ENCODE measurements around the gene CCDC14.
"Not testable (repeated sequence)": the region's sequence is repeated elsewhere in the genome, so short reads cannot be mapped to it uniquely, and the experiment has no call there.

Gene CCDC14

GRCh38 chr3:123967260-123967659, 6.2 kb upstream of the CCDC14 start:
- DNase-seq (ENCODE audit: low read depth, low spot score), result not testable (repeated sequence)

GRCh38 chr3:123966799-123967198, 5.8 kb upstream of the CCDC14 start:
- not testable (repeated sequence) for DNase-seq (ENCODE audit: low read depth, low spot score)

GRCh38 chr3:123964793-123965192, 3.8 kb upstream of the CCDC14 start:
- not testable (repeated sequence) for DNase-seq (ENCODE audit: low read depth, low spot score)

- no peak for DNase-seq (ENCODE audit: low read depth, low spot score)
Observed at GRCh38 chr3:123961508-123961856, 453 bp upstream of the CCDC14 start.

- DNase-seq (ENCODE audit: low read depth, low spot score), result no peak
Observed at GRCh38 chr3:123953735-123954134, 7.3 kb downstream of the CCDC14 start.

- no peak for DNase-seq (ENCODE audit: low read depth, low spot score)
Observed at GRCh38 chr3:123952844-123953520, 8.0 kb downstream of the CCDC14 start.

- DNase-seq (ENCODE audit: low read depth, low spot score), result no peak
Observed at GRCh38 chr3:123951522-123952447, 9.2 kb downstream of the CCDC14 start.

- DNase-seq (ENCODE audit: low read depth, low spot score), result no peak
Observed at GRCh38 chr3:123949641-123950040, 11.4 kb downstream of the CCDC14 start.

- no peak for DNase-seq (ENCODE audit: low read depth, low spot score)
Observed at GRCh38 chr3:123948449-123948848, 12.6 kb downstream of the CCDC14 start.

- no peak for DNase-seq (ENCODE audit: low read depth, low spot score)
Observed at GRCh38 chr3:123947482-123947881, 13.5 kb downstream of the CCDC14 start.

GRCh38 chr3:123941542-123941941, 19.5 kb downstream of the CCDC14 start:
- DNase-seq (ENCODE audit: low read depth, low spot score), result no peak

GRCh38 chr3:123941121-123941520, 19.9 kb downstream of the CCDC14 start:
- no peak for DNase-seq (ENCODE audit: low read depth, low spot score)

- no peak for DNase-seq (ENCODE audit: low read depth, low spot score)
Observed at GRCh38 chr3:123939706-123940105, 21.3 kb downstream of the CCDC14 start.

GRCh38 chr3:123936400-123936799, 24.6 kb downstream of the CCDC14 start:
- no peak for DNase-seq (ENCODE audit: low read depth, low spot score)

- no peak for DNase-seq (ENCODE audit: low read depth, low spot score)
Observed at GRCh38 chr3:123935830-123936229, 25.2 kb downstream of the CCDC14 start.

- DNase-seq (ENCODE audit: low read depth, low spot score), result no peak
Observed at GRCh38 chr3:123934250-123934649, 26.8 kb downstream of the CCDC14 start.

- no peak for DNase-seq (ENCODE audit: low read depth, low spot score)
Observed at GRCh38 chr3:123930445-123930844, 30.6 kb downstream of the CCDC14 start.

- no peak for DNase-seq (ENCODE audit: low read depth, low spot score)
Observed at GRCh38 chr3:123929325-123929724, 31.7 kb downstream of the CCDC14 start.

GRCh38 chr3:123926396-123926795, 34.6 kb downstream of the CCDC14 start:
- DNase-seq (ENCODE audit: low read depth, low spot score), result no peak

- DNase-seq (ENCODE audit: low read depth, low spot score), result no peak
Observed at GRCh38 chr3:123920868-123921267, 40.2 kb downstream of the CCDC14 start.

- DNase-seq (ENCODE audit: low read depth, low spot score), result no peak
Observed at GRCh38 chr3:123920383-123920782, 40.6 kb downstream of the CCDC14 start.

GRCh38 chr3:123919353-123919752, 41.7 kb downstream of the CCDC14 start:
- no peak for DNase-seq (ENCODE audit: low read depth, low spot score)

GRCh38 chr3:123914829-123915228, 46.2 kb downstream of the CCDC14 start:
- no peak for DNase-seq (ENCODE audit: low read depth, low spot score)

All from activated CD4-positive, CD25-positive, alpha-beta regulatory T cell treated with anti-CD3 and anti-CD28 coated beads, Interleukin-2, amount 50 U/mL, for 16 hours (primary cell).